22Rv1 (cell line): ENCODE results near the gene ASCL5.

Experiments
- ZFX ChIP-seq: fragments of 450-650 bp; IDR thresholded peaks from 2 replicates; pipeline ENCODE4 v1.6.1; 2017; ENCODE audit warnings: antibody characterized with exemption, borderline replicate concordance
- TF ChIP-seq, protein P1 (sequence below): fragments of 450-650 bp; IDR thresholded peaks from 2 replicates; pipeline ENCODE4 v1.5.1; 2017; ENCODE audit warnings: mild to moderate bottlenecking

DNA sequence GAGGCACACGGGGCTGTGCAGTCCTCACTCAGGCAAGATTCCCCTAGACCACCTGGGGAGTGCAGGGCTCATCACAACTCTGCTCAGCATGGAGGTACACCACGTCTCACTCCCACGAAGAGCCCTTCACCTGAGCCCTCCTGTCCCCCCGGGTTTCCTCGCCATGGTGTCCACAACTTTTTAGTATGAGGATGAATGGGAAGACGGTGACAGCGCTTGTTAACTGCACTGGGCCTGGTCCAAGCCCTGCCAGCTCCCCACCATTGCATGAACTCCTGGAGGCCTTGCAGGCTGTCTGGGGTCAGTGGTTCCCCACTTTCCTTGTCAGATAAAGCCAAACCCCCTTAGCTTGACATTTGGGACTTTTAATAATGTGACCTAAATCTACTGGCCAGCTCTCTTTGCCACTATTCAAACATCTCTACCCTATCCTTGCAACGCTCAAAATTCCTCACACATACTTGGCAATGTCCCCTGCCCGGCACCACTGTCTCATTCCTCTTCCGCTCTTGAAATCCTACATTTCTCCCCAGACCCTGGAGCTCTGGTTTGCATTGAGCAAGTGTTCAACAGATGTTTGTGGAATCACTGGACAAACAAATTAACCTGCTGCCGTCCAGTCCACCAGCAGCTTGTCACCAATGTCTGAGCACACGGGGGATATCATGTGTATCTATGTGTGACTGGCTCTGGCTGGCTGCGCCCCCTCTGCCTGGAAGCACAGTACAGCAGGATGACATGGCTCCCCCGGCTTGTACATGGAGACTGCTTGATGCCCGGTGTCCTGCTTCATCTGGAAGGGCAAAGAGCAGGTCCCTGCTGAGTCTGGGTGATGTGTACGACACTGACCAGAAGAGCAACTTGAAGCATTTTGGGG is 16.1 kb upstream of the ASCL5 start:
- TF ChIP-seq, protein P1, sequence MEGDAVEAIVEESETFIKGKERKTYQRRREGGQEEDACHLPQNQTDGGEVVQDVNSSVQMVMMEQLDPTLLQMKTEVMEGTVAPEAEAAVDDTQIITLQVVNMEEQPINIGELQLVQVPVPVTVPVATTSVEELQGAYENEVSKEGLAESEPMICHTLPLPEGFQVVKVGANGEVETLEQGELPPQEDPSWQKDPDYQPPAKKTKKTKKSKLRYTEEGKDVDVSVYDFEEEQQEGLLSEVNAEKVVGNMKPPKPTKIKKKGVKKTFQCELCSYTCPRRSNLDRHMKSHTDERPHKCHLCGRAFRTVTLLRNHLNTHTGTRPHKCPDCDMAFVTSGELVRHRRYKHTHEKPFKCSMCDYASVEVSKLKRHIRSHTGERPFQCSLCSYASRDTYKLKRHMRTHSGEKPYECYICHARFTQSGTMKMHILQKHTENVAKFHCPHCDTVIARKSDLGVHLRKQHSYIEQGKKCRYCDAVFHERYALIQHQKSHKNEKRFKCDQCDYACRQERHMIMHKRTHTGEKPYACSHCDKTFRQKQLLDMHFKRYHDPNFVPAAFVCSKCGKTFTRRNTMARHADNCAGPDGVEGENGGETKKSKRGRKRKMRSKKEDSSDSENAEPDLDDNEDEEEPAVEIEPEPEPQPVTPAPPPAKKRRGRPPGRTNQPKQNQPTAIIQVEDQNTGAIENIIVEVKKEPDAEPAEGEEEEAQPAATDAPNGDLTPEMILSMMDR, result no peak
- no peak for TF ChIP-seq ZFX
